Measurements from ENCODE around the gene NOS1AP. TPM values are rescaled to one million over a fixed set of nuclear protein-coding genes. Genes with fewer than 3 reads are reported as not detected.

NOS1AP gene
- total RNA-seq, 1 donor, result 0.43 TPM

DNA sequence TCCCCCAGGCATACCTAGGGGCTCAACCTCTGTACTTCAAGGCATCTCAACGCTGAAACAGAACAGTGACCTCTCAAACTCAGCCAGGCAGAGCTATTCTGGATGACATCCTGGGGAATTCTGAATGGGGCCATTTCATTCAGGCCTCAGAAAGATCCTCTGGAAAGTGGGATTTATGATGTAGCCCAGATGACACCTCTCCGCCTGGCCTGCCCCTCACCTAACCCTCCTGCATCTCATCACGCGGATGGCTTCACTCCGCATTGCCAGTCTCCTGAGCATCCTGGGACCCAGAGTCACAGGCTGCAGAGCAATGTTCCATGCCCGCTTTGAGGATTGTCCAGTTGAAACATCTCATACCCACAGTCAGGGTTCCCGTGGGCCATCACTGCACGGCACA lies 306.0 kb downstream of the NOS1AP start:
- no peak for DNase-seq (ENCODE audit: low read depth)
- TF ChIP-seq, protein P1, sequence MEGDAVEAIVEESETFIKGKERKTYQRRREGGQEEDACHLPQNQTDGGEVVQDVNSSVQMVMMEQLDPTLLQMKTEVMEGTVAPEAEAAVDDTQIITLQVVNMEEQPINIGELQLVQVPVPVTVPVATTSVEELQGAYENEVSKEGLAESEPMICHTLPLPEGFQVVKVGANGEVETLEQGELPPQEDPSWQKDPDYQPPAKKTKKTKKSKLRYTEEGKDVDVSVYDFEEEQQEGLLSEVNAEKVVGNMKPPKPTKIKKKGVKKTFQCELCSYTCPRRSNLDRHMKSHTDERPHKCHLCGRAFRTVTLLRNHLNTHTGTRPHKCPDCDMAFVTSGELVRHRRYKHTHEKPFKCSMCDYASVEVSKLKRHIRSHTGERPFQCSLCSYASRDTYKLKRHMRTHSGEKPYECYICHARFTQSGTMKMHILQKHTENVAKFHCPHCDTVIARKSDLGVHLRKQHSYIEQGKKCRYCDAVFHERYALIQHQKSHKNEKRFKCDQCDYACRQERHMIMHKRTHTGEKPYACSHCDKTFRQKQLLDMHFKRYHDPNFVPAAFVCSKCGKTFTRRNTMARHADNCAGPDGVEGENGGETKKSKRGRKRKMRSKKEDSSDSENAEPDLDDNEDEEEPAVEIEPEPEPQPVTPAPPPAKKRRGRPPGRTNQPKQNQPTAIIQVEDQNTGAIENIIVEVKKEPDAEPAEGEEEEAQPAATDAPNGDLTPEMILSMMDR (IDR thresholded peaks at IDR 0.05; ENCODE audit: insufficient read depth, low read depth, low read length), result no peak
- H3K4me3 ChIP-seq (ENCODE audit: low read depth, low read length), result no peak overlapping the region

DNA sequence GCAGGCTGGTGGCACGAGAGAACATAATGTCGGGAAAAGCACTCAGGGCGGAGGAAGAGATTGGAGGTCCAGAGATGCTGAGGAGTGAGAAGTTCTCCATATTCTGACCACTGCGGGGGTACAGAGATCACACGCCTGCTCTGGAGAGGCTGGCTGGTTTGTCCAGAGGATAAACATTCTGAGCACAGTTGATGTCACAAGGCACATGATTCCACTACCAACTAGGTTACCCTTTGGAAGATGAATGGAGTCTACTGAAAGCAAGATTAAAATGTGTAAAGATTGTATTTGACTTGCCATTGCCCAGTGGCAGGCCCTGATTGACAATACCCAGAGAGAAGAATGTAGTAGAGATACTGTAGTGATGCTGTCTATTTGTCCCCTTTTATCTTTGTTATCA lies 307.2 kb downstream of the NOS1AP start, which contains the start of gene SPATA46:
TSS of gene SPATA46 (minus strand) at position 164 of the 400 bp plus-strand sequence. CDS start at position 100, 64 bp downstream.
- no peak within 1 kb of the TSS for H3K4me3 ChIP-seq (ENCODE audit: low read depth, low read length)
- TF ChIP-seq, protein P1 (IDR thresholded peaks at IDR 0.05; ENCODE audit: insufficient read depth, low read depth, low read length), result no peak
- DNase-seq (ENCODE audit: low read depth), result no peak

GRCh38 chr1:162380061-162380846 lies 310.8 kb downstream of the NOS1AP start:
- TF ChIP-seq, protein P1 (IDR thresholded peaks at IDR 0.05; ENCODE audit: insufficient read depth, low read depth, low read length), result no peak
- DNase-seq (ENCODE audit: low read depth), result no peak
- H3K4me3 ChIP-seq (ENCODE audit: low read depth, low read length), result no peak overlapping the region

DNA sequence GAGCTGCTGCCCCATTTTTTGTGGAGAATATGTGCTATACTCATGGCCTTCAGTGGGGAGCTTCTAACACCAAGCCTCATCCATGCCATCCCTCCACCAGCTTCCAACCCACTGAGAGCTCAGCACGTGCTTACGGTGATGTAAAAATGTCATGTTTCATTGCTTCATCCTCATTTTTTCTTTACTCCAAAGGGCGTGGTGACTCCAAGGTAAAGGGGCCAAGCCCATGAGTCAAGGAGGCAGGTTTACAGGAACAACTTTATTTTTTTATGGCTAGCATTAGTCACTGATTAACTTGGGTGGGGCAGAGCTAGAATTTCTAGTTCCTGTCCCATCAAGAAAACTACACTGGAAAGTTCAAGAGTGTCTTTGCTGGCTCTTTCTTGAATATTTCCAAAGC lies 311.9 kb downstream of the NOS1AP start, which contains the start of gene C1orf226:
TSS of gene C1orf226 (plus strand) at position 346 of the 400 bp plus-strand sequence. CDS start 174 bp downstream, outside the sequence.
- TF ChIP-seq, protein P1 (IDR thresholded peaks at IDR 0.05; ENCODE audit: insufficient read depth, low read depth, low read length), result no peak
- H3K4me3 ChIP-seq (ENCODE audit: low read depth, low read length), result no peak within 1 kb of the TSS
- DNase-seq (ENCODE audit: low read depth), result no peak

- DNase-seq (ENCODE audit: low read depth), result no peak
- no peak overlapping the region for H3K4me3 ChIP-seq (ENCODE audit: low read depth, low read length)
- TF ChIP-seq, protein P1 (IDR thresholded peaks at IDR 0.05; ENCODE audit: insufficient read depth, low read depth, low read length), result no peak
Measured at GRCh38 chr1:162381941-162382750, 312.7 kb downstream of the NOS1AP start.

DNA sequence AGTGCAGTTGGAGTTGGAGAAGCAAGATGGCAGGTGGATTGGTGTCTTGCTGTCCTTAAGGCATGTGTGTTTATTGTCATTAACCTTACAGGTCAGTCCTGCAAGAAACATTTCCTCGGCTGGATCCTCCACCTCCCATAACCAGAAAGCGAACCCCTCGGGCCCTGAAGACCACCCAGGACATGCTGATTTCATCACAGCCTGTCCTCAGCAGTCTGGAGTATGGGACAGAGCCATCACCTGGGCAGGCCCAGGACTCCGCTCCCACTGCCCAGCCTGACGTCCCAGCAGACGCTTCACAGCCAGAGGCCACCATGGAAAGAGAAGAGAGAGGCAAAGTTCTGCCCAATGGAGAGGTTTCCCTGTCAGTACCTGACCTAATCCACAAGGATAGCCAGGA lies 313.6 kb downstream of the NOS1AP start:
- TF ChIP-seq, protein P1 (IDR thresholded peaks at IDR 0.05; ENCODE audit: insufficient read depth, low read depth, low read length), result no peak
- DNase-seq (ENCODE audit: low read depth), result no peak
- no peak overlapping the region for H3K4me3 ChIP-seq (ENCODE audit: low read depth, low read length)
